Measurements from ENCODE around the gene SLC25A6.
A peak's percentile ranks its signal among the peaks of the same experiment; 100 is the strongest.
"Not testable (repeated sequence)": the region's sequence is repeated elsewhere in the genome, so short reads cannot be mapped to it uniquely, and the experiment has no call there.

Gene SLC25A6

GRCh38 chrX:1384658-1385252, 7.2 kb downstream of the SLC25A6 start:
- Mint-ChIP-seq H3K9me3 (no peaks in the 10 kb centered on the region), H3K27me3 (no peaks in the 10 kb centered on the region), H3K27ac (ENCODE audit: low read depth) (no peak overlapping the region), H3K4me1 (peaks cover 25% of the 10 kb centered on the region), H3K4me3 (peak overlapping the region; percentile 26), H3K36me3 (ENCODE audit: insufficient read depth) (peaks cover 81% of the 10 kb centered on the region)
- peak in 1 of 2 donors; percentile 8 for DNase-seq (ENCODE audit: low spot score in 2 of 2)
- no peak for ATAC-seq (replicated peaks; ENCODE audit: extremely low read depth, poor library complexity, severe bottlenecking)

- Mint-ChIP-seq H3K4me1 (peaks cover 11% of the 10 kb centered on the region), H3K36me3 (ENCODE audit: insufficient read depth) (peaks cover 53% of the 10 kb centered on the region), H3K9me3 (no peaks in the 10 kb centered on the region), H3K27me3 (no peaks in the 10 kb centered on the region), H3K4me3 (no peak overlapping the region), H3K27ac (ENCODE audit: low read depth) (no peak overlapping the region)
- ATAC-seq (replicated peaks; ENCODE audit: extremely low read depth, poor library complexity, severe bottlenecking) (no peak), DNase-seq (ENCODE audit: low spot score in 2 of 2) (no peak)
These were observed 11.2 kb downstream of the SLC25A6 start for GRCh38 chrX:1380672-1381233.

GRCh38 chrX:1378306-1378759, 13.6 kb downstream of the SLC25A6 start:
- Mint-ChIP-seq H3K36me3 (ENCODE audit: insufficient read depth) (peaks cover 30% of the 10 kb centered on the region), H3K4me3 (no peak overlapping the region), H3K4me1 (peaks cover 11% of the 10 kb centered on the region), H3K9me3 (no peaks in the 10 kb centered on the region), H3K27me3 (no peaks in the 10 kb centered on the region), H3K27ac (ENCODE audit: low read depth) (no peak overlapping the region)
- DNase-seq (ENCODE audit: low spot score in 2 of 2) (no peak), ATAC-seq (replicated peaks; ENCODE audit: extremely low read depth, poor library complexity, severe bottlenecking) (no peak)

DNA sequence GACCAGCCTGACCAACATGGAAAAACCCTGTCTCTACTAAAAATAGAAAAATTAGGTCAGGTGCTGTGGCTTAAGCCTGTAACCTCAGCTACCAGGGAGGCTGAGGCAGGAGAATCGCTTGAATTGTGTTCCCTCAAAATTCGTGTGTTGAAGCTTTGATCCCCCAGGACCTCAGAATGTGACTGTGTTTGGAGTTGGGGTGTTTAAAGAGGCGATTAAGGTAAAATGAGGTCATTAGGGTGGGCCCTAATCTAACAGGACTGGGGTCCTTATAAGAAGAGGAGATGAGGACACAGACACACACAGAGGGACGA, 23.6 kb downstream of the SLC25A6 start:
- no peak for DNase-seq (ENCODE audit: low spot score in 2 of 2)
- Mint-ChIP-seq H3K27ac (ENCODE audit: low read depth) (peak overlapping the region; percentile 49), H3K9me3 (no peaks in the 10 kb centered on the region), H3K36me3 (ENCODE audit: insufficient read depth) (peaks cover 14% of the 10 kb centered on the region), H3K4me1 (no peaks in the 10 kb centered on the region), H3K27me3 (no peaks in the 10 kb centered on the region), H3K4me3 (no peak overlapping the region)
- ATAC-seq (replicated peaks; ENCODE audit: extremely low read depth, poor library complexity, severe bottlenecking) = no peak

DNA sequence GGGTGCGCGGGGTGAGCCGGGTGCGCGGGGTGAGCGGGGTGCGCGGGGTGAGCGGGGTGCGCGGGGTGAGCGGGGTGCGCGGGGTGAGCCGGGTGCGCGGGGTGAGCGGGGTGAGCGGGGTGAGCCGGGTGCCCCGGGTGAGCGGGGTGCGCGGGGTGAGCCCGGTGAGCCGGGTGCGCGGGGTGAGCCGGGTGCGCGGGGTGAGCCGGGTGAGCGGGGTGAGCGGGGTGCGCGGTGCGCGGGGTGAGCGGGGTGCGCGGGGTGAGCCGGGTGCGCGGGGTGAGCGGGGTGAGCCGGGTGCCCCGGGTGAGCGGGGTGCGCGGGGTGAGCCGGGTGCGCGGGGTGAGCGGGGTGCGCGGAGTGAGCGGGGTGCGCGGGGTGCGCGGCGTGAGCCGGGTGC, 25.6 kb downstream of the SLC25A6 start:
- H3K9me3 Mint-ChIP-seq; H3K27me3 Mint-ChIP-seq; DNase-seq (ENCODE audit: low spot score in 2 of 2); H3K4me3 Mint-ChIP-seq; H3K4me1 Mint-ChIP-seq; H3K27ac Mint-ChIP-seq (ENCODE audit: low read depth); ATAC-seq (replicated peaks; ENCODE audit: extremely low read depth, poor library complexity, severe bottlenecking): not testable (repeated sequence)
- peaks cover 19% of the 10 kb centered on the region for H3K36me3 Mint-ChIP-seq (ENCODE audit: insufficient read depth)

GRCh38 chrX:1361910-1362309, 30.0 kb downstream of the SLC25A6 start:
- Mint-ChIP-seq H3K27ac (ENCODE audit: low read depth) (peak overlapping the region; percentile 36), H3K36me3 (ENCODE audit: insufficient read depth) (peaks cover 19% of the 10 kb centered on the region), H3K4me1 (no peaks in the 10 kb centered on the region), H3K27me3 (no peaks in the 10 kb centered on the region), H3K9me3 (no peaks in the 10 kb centered on the region), H3K4me3 (no peak overlapping the region)
- no peak for DNase-seq (ENCODE audit: low spot score in 2 of 2)
- no peak for ATAC-seq (replicated peaks; ENCODE audit: extremely low read depth, poor library complexity, severe bottlenecking)

DNA sequence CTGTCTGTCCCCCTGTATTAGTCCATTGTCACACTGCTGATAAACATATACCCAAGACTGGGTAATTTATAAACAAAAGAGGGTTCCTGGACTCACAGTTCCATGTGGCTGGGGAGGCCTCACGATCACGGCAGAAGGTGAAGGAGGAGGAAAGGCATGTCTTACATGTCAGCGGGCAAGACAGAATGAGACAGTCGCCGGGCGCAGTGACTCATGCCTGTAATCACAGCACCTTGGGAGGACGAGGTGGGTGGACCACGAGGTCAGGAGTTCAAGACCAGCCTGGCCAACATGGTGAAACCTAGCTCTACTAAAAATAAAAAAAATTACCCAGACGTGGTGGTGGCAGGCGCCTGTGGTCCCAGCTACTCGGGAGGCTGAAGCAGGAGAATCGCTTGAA, 30.6 kb downstream of the SLC25A6 start:
- Mint-ChIP-seq H3K27ac (ENCODE audit: low read depth) (peak overlapping the region; percentile 50), H3K4me1 (no peaks in the 10 kb centered on the region), H3K36me3 (ENCODE audit: insufficient read depth) (peaks cover 19% of the 10 kb centered on the region), H3K9me3 (no peaks in the 10 kb centered on the region), H3K27me3 (no peaks in the 10 kb centered on the region), H3K4me3 (no peak overlapping the region)
- ATAC-seq (replicated peaks; ENCODE audit: extremely low read depth, poor library complexity, severe bottlenecking) (no peak), DNase-seq (ENCODE audit: low spot score in 2 of 2) (no peak)

GRCh38 chrX:1360171-1360570, 31.7 kb downstream of the SLC25A6 start:
- Mint-ChIP-seq H3K27ac (ENCODE audit: low read depth) (peak overlapping the region; percentile 50), H3K36me3 (ENCODE audit: insufficient read depth) (peaks cover 23% of the 10 kb centered on the region), H3K9me3 (no peaks in the 10 kb centered on the region), H3K27me3 (no peaks in the 10 kb centered on the region), H3K4me1 (no peaks in the 10 kb centered on the region), H3K4me3 (no peak overlapping the region)
- ATAC-seq (replicated peaks; ENCODE audit: extremely low read depth, poor library complexity, severe bottlenecking) (no peak), DNase-seq (ENCODE audit: low spot score in 2 of 2) (no peak)

DNA sequence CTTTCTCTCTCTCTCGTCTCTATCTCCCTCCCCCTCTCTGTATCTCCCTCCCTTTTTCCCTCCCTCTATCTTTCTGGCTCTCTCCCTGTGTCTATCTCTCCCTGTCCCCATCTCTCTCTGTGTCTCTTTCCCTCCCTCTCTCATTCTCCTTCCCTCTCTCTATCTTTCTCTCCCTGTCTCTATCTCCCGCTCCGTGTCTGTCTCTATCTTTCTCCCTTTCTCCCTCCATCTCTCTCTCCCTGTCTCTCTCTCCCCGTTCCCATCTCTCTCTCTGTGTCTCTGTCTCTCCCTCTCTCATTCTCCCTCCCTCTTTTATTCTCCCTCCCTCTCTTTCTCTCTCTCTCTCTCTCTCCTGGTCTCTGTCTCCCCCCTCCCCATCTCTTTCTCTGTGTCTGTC, 32.4 kb downstream of the SLC25A6 start:
- DNase-seq (ENCODE audit: low spot score in 2 of 2) = no peak
- Mint-ChIP-seq H3K9me3 (no peaks in the 10 kb centered on the region), H3K27ac (ENCODE audit: low read depth) (peak overlapping the region; percentile 50), H3K36me3 (ENCODE audit: insufficient read depth) (peaks cover 20% of the 10 kb centered on the region), H3K27me3 (no peaks in the 10 kb centered on the region), H3K4me1 (no peaks in the 10 kb centered on the region), H3K4me3 (no peak overlapping the region)
- ATAC-seq (replicated peaks; ENCODE audit: extremely low read depth, poor library complexity, severe bottlenecking) = no peak

GRCh38 chrX:1358793-1359476, 33.0 kb downstream of the SLC25A6 start:
- H3K4me1 Mint-ChIP-seq = no peaks in the 10 kb centered on the region
- no peak overlapping the region for H3K4me3 Mint-ChIP-seq
- peaks cover 20% of the 10 kb centered on the region for H3K36me3 Mint-ChIP-seq (ENCODE audit: insufficient read depth)
- ATAC-seq (replicated peaks; ENCODE audit: extremely low read depth, poor library complexity, severe bottlenecking) (no peak), DNase-seq (ENCODE audit: low spot score in 2 of 2) (no peak)
- no peaks in the 10 kb centered on the region for H3K9me3 Mint-ChIP-seq
- no peaks in the 10 kb centered on the region for H3K27me3 Mint-ChIP-seq
- peak overlapping the region; percentile 50 for H3K27ac Mint-ChIP-seq (ENCODE audit: low read depth)

GRCh38 chrX:1357993-1358392, 33.9 kb downstream of the SLC25A6 start:
- Mint-ChIP-seq H3K4me3 (no peak overlapping the region), H3K9me3 (no peaks in the 10 kb centered on the region), H3K27me3 (no peaks in the 10 kb centered on the region), H3K4me1 (no peaks in the 10 kb centered on the region), H3K36me3 (ENCODE audit: insufficient read depth) (peaks cover 20% of the 10 kb centered on the region), H3K27ac (ENCODE audit: low read depth) (no peak overlapping the region)
- ATAC-seq (replicated peaks; ENCODE audit: extremely low read depth, poor library complexity, severe bottlenecking) = no peak
- DNase-seq (ENCODE audit: low spot score in 2 of 2) = no peak

GRCh38 chrX:1355131-1356046, 36.5 kb downstream of the SLC25A6 start:
- Mint-ChIP-seq H3K27me3 (no peaks in the 10 kb centered on the region), H3K27ac (ENCODE audit: low read depth) (no peak overlapping the region), H3K4me1 (no peaks in the 10 kb centered on the region), H3K36me3 (ENCODE audit: insufficient read depth) (peaks cover 15% of the 10 kb centered on the region), H3K4me3 (no peak overlapping the region), H3K9me3 (no peaks in the 10 kb centered on the region)
- ATAC-seq (replicated peaks; ENCODE audit: extremely low read depth, poor library complexity, severe bottlenecking) = peak; percentile 40
- DNase-seq (ENCODE audit: low spot score in 2 of 2) = no peak

Data from central memory CD8-positive, alpha-beta T cell (primary cell).